EH (cell line): Measurements from ENCODE around the gene SLC4A4.

ENCODE experiments used
- DNase-seq: peaks from one replicate; pipeline ENCODE4 v3.0.0-alpha.2; 2015; ENCODE audit warnings: low read depth

SLC4A4 gene

GRCh38 chr4:71356924-71357663 lies 18.3 kb downstream of the SLC4A4 start:
- no peak for DNase-seq

GRCh38 chr4:71360844-71361243 lies 22.0 kb downstream of the SLC4A4 start:
- no peak for DNase-seq

- no peak for DNase-seq
Measured at GRCh38 chr4:71361476-71361875, 22.7 kb downstream of the SLC4A4 start.

GRCh38 chr4:71366766-71367165 lies 27.9 kb downstream of the SLC4A4 start:
- DNase-seq, result no peak

GRCh38 chr4:71367546-71367945 lies 28.7 kb downstream of the SLC4A4 start:
- DNase-seq, result no peak

GRCh38 chr4:71368906-71369305 lies 30.1 kb downstream of the SLC4A4 start:
- DNase-seq, result no peak

- no peak for DNase-seq
Measured at GRCh38 chr4:71369536-71369935, 30.7 kb downstream of the SLC4A4 start.

GRCh38 chr4:71375494-71375893 lies 36.7 kb downstream of the SLC4A4 start:
- no peak for DNase-seq

- DNase-seq, result peak; percentile 92
Measured at GRCh38 chr4:71377561-71377960, 38.7 kb downstream of the SLC4A4 start.

GRCh38 chr4:71379126-71379525 lies 40.3 kb downstream of the SLC4A4 start:
- no peak for DNase-seq

GRCh38 chr4:71380788-71381187 lies 42.0 kb downstream of the SLC4A4 start:
- peak; percentile 62 for DNase-seq

GRCh38 chr4:71382125-71382899 lies 43.5 kb downstream of the SLC4A4 start:
- DNase-seq, result no peak

GRCh38 chr4:71382900-71383560 lies 44.2 kb downstream of the SLC4A4 start:
- DNase-seq, result no peak

- DNase-seq, result no peak
Measured at GRCh38 chr4:71383984-71384383, 45.2 kb downstream of the SLC4A4 start.

GRCh38 chr4:71389149-71389827 lies 50.5 kb downstream of the SLC4A4 start:
- DNase-seq, result peak; percentile 58

GRCh38 chr4:71392109-71392508 lies 53.3 kb downstream of the SLC4A4 start:
- no peak for DNase-seq

- peak; percentile 49 for DNase-seq
Measured at GRCh38 chr4:71396382-71396781, 57.6 kb downstream of the SLC4A4 start.

GRCh38 chr4:71400810-71401209 lies 62.0 kb downstream of the SLC4A4 start:
- no peak for DNase-seq

- DNase-seq, result no peak
Measured at GRCh38 chr4:71402616-71403015, 63.8 kb downstream of the SLC4A4 start.

GRCh38 chr4:71404049-71404448 lies 65.2 kb downstream of the SLC4A4 start:
- no peak for DNase-seq

- no peak for DNase-seq
Measured at GRCh38 chr4:71405791-71406190, 67.0 kb downstream of the SLC4A4 start.

GRCh38 chr4:71406459-71406963 lies 67.7 kb downstream of the SLC4A4 start:
- peak; percentile 82 for DNase-seq
